Measurements from ENCODE around the gene CCDC187.
A peak's percentile ranks its signal among the peaks of the same experiment; 100 is the strongest.
"Not testable (repeated sequence)": the region's sequence is repeated elsewhere in the genome, so short reads cannot be mapped to it uniquely, and the experiment has no call there.

CCDC187 gene

DNA sequence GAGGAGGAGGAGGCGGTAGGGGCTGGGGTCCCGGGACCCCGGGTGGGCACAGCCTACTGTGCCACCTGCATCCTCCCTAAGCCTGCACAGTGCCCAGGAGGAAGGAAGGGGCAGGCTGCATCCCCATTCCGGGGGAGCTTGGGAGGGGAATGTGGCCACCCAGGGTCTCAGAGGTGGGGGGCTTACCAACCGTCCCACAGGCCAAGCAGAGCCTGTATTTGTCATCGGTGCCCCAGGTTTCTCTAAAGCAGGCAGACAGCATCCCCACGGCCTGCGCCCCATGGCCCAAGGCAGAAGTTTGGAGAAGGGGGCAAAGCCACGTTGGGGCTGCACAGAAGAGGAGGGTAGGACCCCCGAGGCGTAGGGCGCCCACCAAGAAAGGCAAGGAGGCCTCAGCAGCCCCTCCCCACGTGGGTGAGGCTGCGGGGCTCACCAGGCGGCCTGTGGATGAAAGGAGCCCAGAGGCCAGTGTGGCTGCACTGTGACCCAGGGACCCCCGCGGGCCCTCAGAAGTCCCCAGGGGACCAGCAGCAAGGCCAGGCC lies 22.9 kb upstream of the CCDC187 start:
- DNase-seq = no peak

DNA sequence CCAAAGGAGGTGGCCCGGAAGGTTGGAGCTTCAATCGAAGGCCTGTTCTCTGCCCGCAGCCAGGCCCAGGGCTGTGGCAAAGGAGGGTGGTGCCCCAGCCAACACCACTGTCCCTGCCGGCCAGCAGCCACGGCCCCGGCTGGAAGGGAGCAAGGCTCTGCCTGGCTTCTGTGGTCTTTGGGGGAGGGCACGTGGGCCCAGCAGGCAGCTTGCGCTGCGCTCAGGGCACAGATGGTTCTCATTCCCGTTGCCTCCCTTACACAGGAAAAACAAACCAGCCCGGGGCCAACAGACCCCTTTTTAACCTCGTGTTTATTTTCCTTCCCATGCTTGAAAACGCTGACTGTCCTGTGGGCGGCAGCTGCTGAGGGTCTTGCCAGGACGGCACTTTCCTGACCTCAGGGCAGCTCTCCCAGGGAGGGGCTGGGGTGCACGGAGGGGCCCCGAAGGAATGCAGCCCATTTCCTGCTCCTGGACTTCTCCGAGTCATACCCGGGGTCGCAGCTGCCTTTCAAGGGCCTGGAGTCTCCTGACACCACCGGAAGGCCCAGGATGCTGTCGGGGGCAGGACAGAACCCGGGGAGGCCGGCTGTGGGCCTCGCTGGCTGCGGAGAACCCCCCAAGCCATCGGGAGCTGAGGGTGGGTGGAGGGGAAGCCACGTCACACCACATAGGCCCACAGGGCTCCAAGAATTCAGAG lies 22.3 kb upstream of the CCDC187 start:
- no peak for DNase-seq

DNA sequence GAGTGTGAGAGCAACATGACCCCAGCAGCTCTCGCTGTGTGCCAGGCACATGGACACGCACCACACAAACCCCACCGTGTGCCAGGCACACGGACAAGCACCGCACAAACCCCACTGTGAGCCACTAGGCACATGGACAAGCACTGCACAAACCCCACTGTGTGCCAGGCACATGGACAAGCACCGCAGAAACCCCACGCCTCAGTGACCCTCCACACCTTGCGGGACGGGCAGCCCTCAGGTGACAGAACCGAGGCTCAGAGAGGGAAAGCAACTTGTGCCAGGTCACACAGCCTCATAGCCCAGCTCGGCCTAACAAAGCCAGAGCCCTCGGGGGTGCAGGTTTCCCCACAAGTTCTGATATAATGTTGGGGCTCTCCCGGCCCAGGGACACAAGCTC lies 21.5 kb upstream of the CCDC187 start:
- no peak for DNase-seq

DNA sequence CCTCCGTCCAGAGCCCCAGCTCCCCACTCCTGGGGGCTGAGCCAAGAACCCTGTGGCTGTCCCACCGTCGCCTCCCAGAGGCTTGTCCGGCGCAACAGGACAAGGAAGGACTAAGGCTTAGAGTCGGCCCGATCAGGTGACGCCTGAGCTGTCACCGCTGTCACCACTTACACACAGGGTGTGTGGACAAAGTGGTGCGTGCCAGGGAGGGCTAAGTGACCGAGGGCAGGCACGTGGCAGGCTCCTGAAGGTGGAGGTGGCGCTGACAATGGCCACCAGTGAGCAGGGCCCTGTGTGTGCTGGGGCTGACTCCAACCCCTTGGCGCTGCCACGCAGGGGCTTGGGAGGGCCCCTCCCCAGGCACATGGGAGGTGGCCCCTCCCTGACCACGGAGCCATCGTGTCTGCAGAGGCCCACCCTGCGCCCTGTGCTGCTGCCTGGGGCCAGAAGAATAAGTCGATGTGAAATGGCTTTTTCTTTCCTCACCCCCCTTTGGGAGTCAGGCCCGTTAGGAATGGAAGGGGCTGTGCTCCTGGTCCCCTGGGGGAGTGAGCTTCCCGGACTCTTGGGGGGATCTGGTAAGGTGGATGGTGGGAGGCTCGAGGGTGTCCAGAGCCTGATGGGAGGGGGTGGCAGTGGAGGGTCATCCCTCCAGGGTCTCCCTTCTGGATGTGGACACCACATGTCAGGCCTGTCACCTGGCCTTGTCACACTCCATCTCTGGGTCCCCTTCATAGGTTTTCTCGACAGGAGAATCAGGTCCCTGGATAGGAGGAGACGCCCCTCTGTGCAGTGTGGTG lies 20.8 kb upstream of the CCDC187 start:
- no peak for DNase-seq

DNA sequence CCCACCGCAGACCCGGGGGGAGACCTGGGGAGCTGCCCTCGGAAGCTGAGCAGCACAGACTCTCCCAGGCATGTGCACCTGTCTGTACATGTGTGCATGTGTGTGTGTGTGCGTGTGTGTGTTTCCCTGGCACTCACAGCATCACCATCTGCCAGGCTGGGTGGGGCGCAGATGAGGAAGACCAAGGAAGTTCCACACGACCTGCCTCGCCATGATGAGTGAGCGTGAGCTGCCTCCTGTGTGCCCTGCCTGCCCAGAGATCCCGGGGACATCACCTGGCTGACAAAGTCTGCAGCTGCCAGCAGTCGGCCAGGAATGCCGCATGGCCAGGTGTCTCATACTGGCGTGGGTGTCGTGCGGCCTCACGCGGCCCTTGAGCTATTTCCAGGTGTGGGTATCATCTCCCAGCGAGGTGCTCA lies 19.5 kb upstream of the CCDC187 start:
- DNase-seq = no peak

DNA sequence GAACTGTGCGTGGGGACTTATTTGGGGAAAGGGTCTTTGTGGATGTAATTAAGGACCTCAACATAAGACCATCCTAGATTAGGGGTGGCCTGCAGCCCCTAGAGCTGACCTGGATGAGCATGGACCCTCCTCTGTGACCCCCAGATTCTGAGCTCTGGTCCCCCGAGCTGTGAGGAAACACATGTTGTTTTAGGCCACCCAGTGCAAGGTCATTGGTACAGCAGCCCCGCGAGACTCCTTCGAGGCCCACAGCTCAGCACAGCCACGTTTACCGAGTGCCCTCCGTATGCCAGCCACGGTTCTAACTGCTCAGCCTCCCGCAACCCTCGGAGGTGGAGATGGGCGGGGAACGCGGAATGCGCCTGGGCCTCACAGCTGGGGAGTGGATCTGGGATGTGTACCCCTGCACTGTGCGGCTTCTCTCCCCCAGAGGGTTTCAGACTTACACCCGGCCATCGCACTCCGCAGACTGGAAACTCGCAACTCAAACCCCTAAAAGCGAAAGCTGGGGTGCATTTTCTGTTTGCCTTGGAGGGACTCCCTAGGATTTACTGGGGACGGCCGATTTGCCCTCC lies 18.9 kb upstream of the CCDC187 start:
- no peak for DNase-seq

DNA sequence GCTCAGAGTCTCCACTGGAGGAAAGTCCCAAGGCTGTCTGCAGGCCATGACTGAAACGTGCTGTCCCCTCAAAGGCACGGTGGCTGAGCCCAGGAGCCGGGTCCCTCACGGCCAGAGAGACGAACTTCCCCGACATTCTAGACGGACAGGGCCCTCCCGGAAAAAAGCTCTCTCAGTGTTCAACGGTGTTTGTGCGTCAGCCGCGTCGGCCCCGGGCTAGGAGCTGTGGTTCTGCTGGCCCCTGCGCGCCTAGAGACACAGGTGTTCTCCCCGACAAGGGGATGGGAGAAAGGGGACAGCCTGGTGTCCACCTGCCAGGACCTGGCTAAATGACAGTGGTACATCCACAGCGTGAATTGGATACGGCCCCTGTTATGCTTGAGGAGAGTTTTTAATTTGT lies 17.7 kb upstream of the CCDC187 start:
- no peak for DNase-seq

- DNase-seq = not testable (repeated sequence)
Measured at GRCh38 chr9:136320972-136321371, 17.1 kb upstream of the CCDC187 start.

DNA sequence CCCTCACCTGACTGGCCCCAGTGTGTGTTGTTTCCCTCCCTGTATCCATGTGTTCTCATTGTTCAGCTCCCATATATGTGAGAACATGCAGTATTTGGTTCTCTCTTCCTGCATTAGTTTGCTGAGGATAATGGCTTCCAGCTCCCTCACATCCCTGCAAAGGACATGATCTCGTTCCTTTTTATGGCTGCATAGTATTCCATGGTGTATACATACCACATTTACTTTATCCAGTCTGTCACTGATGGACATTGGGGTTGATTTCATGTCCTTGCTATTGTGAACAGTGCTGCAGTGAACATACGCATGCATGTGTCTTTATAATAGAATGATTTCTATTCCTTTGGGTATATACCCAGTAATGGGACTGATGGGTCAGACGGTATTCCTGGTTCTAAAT lies 16.1 kb upstream of the CCDC187 start:
- not testable (repeated sequence) for DNase-seq

DNA sequence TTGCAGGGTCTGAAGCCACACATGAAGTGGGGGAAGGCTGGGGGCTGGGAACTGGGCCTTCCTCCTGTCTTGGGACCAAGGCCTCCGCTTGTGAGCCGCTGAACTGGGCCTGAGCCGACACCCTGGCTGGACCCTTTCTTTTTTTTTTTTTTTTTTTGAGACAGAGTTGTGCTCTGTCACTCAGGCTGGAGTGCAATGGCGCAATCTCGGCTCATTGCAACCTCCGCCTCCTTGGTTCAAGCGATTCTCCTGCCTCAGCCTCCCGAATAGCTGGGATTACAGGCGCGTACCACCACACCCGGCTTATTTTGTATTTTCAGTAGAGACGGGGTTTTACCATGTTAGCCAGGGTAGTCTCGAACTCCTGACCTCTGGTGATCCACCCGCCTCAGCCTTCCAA lies 15.3 kb upstream of the CCDC187 start:
- not testable (repeated sequence) for DNase-seq

GRCh38 chr9:136318776-136319241 lies 14.9 kb upstream of the CCDC187 start:
- no peak for DNase-seq

GRCh38 chr9:136318111-136318775 lies 14.3 kb upstream of the CCDC187 start:
- no peak for DNase-seq

- no peak for DNase-seq
Measured at GRCh38 chr9:136317695-136318094, 13.8 kb upstream of the CCDC187 start.

- DNase-seq = no peak
Measured at GRCh38 chr9:136316896-136317676, 13.2 kb upstream of the CCDC187 start.

DNA sequence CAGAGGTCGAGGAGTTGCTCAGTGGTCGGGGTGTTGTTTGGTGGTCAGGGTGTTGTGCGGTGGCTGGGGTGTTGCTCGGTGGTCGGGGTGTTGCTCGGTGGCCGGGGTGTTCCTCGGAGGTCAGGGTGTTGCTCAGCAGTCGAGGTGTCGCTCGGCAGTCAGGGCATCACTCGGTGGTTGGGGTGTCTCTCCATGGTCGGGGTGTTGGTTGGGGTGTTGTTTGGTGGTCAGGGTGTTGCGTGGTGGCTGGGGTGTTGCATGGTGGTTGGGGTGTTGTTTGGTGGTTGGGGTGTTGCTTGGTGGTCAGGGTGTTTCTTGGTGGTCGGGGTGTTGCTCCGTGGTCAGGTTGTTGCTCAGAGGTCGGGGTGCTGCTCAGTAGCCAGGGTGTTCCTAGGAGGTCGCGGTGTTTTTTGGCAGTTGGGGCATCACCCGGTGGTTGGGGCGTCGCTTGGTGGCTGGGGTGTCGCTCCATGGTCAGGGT lies 12.4 kb upstream of the CCDC187 start:
- DNase-seq = no peak

GRCh38 chr9:136314944-136315343 lies 11.1 kb upstream of the CCDC187 start:
- DNase-seq = no peak

DNA sequence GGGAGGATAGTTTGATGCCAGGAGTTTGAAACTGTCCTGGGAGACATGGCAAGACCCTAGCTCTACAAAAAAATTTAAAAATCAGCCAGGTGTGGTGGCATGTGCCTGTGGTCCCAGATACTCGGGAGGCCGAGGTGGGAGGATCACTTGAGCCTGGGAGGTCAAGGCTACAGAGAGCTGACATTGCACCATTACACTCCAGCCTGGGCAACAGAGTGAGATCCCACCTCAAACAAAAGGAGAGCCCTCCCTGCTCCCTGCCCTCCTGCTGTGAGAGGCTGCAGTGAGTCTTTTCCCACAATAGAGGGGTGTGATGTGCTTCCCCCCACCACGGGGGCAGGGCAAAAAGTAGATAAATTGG lies 10.1 kb upstream of the CCDC187 start:
- DNase-seq = no peak

- no peak for DNase-seq
Measured at GRCh38 chr9:136313111-136314055, 9.5 kb upstream of the CCDC187 start.

DNA sequence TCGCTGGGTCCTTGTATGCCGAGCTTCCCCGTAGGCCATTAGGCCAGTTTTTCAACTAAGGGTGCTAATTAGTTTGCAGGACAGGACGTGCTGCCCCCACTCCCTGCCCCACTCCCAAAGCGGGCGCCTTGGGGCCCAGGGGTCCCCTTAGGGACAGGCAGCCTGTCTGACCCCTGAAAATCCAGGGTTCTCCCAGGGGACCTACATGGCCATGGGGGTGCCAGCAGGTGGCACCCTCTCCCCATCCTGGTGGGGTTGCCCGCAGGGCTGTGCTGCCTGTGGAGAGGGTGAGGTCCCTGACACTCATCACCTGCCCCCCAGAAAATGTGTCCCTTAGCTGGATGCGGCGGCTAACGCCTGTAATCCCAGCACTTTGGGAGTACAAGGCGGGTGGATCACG lies 8.5 kb upstream of the CCDC187 start:
- DNase-seq = peak; percentile 41

DNA sequence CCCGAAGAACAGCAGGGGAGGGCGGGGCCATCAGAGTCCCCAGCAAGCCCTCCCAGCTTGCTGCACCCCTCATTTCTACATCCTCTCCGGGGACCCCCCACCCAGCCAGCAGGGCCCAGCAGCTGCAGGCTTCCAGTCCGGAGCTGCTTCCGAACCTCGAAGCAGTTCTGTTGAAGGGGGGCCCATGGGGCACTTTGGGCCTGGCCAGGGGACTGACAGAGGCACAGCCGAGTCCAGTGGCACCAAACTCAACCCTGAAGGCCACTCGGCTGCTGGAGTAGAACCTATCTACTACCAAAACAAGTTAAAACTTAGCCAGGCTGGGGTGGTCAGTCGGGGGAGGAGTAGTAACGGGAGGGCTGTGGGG lies 8.1 kb upstream of the CCDC187 start:
- no peak for DNase-seq

All from stimulated activated CD4-positive, alpha-beta T cell treated with anti-CD3 and anti-CD28 coated beads, Interleukin-4, amount 100 ng/mL, for 24 hours (primary cell).